IPS-18c (cell line): ENCODE measurements around the gene FN3KRP.

ENCODE experiments used
- H3K4me3 ChIP-seq: 2 replicates; pipeline ENCODE4 v1.7.0; 2013; ENCODE audit warnings: low read depth, mild to moderate bottlenecking, low read length, moderate library complexity; ENCODE audit not compliant: insufficient read depth
- H3K9me3 ChIP-seq: one replicate; pipeline ENCODE4 v1.6.1; 2013; ENCODE audit warnings: mild to moderate bottlenecking, low read length, moderate library complexity; ENCODE audit not compliant: control insufficient read depth, insufficient read depth

Gene FN3KRP

DNA sequence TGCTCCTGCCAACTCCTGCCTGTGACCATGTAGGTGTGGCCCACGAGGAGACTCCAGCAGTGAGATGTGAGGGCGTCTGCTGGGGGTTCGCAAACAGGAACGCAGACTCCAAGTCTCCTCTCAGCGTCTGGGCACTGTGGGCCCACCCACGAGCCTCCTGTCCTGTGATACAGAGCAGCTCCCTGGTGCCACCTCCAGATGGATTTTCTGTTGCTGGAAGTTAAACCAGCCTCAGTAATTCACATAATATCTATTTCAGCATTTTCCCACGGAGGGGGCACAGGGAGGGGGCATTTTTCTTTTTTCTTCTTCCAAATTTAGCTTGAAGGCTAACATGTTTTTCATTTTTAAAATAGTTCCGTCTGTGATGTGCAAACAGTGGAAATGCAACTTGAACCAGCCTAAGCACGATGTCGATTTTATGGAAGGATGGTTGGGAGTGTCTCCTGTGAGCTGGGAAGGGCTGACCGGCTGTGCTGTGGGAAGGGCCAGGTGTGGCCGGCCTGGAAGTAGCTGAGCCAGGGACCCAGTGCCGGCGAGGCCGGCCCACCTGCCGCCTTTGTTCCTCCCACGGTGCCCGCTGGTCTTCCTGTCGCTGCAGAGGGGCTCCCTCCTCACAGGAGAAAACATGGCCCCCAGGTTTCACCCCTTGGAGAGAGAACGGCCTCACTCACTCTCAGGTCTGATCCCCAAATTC lies 14.1 kb upstream of the FN3KRP start:
- no peak overlapping the region for H3K4me3 ChIP-seq
- no peaks in the 10 kb centered on the region for H3K9me3 ChIP-seq

DNA sequence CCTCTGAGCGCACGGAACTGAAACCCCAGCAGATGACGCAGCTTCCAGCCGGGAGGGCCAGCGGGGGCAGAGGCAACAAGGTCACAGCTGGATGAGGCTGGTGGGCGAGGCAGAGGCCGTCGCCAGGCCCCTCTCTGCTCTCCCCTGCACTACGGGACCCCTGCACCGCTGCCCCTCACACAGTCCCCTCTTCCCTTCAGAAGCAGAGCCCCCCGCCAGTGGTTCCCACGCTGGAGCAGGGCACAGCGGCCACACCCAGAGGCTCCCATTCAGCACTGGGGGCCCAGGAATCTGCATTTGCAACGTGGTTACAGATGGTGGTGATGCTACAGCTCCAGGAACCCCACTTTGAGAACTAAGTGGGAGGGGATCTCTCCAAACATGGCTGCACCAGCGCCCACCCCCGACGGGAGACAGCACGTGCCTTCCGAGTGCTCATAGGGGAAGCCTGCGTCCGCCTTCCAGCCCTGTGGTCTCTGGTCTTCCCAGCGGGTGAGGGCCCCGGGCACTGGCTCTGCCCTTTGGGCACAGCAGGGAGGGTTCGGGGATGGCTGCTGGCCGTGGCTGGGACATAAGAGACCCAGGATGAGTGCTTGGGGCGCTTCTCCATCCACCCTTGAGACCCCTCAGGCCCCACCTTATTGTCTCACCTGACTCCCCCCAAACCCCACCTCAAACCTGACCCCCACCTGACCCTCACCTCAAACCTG lies 13.3 kb upstream of the FN3KRP start:
- H3K9me3 ChIP-seq: no peaks in the 10 kb centered on the region

DNA sequence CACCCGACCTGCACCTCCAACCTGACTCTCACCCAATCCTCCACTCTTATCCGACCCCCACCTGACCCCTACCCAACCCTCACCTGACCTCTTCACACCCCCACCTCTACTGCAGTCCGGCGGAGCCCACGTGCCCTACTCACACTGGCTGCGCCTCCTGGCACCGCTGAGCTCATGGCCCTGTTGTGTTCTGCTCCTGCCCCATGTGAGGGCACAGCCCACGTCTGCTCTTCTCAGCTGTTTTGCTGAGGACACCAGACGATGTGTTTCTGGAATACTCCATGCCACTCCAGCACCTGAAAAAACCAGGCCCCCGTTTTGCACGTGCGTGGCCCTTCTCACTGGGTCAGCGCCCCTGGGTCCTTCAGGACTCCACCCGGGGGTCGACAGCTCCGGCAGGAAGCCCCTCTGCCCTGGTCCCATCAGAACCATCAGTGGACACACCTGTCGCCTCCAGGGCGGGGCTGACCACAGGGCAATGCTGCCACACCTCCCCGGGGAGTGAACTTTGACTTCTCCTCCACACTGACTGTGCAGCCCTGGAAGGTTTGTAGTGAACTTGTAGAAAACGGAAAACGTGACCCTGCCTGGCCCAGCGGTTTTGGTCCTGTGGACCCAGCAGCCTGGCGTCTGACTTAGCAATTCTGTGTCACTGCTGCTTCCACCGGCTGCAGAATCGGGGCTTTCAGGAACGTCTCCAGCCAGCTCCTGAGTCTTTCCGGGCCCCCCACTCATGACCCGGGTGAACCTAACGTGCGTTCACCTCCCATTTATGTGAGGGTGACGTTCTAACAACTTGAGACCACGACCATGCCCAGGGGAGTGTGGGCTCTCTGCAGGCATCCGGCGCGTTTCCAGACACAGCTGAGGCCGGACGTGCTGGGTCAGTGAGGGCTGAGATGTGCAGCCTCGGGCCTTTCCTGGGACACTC lies 12.3 kb upstream of the FN3KRP start:
- Histone ChIP-seq H3K9me3 (no peaks in the 10 kb centered on the region), H3K4me3 (no peak overlapping the region)

More for the DNA sequence above, 13.3 kb upstream of the FN3KRP start:
- no peak overlapping the region for H3K4me3 ChIP-seq

DNA sequence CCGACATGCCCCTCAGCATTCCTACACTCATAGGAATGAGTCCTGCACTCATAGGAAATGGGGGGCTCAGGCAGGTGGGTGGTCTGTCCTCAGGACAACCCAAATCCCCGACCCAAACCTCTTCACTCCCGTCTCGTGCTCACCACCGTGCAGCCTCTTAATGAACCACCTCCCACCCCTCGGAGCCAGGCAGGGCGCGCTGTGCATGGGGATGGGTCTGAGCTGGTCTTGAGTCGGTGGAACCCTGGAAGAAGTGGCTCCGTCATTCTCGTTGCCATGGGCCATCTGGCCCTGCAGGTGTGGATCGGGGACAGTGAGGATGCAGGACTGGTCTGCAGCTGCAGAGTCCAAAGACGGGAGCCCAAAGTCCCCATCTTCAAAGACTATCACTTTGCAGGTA lies 11.6 kb upstream of the FN3KRP start:
- no peaks in the 10 kb centered on the region for H3K9me3 ChIP-seq
- H3K4me3 ChIP-seq: no peak overlapping the region

DNA sequence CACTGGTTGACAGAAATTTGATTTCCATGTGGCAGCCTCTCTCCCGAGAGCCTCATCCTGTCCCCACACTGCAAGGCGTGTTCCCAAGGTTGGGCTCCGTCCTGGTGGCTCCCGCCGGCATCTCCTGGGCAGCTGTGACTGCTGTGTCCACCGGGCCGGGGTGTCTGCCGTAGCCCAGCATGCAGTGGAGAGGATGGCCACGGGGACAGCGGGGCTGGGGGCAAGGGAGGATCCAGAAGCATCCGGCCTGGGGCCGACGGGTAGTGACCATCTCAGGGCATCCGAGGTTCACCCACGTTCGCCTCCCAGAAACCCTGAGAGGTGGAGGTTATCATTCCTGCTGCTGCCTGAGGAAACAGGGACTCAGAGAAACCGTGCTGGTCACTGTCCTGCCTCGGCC lies 10.8 kb upstream of the FN3KRP start:
- no peaks in the 10 kb centered on the region for H3K9me3 ChIP-seq
- no peak overlapping the region for H3K4me3 ChIP-seq

DNA sequence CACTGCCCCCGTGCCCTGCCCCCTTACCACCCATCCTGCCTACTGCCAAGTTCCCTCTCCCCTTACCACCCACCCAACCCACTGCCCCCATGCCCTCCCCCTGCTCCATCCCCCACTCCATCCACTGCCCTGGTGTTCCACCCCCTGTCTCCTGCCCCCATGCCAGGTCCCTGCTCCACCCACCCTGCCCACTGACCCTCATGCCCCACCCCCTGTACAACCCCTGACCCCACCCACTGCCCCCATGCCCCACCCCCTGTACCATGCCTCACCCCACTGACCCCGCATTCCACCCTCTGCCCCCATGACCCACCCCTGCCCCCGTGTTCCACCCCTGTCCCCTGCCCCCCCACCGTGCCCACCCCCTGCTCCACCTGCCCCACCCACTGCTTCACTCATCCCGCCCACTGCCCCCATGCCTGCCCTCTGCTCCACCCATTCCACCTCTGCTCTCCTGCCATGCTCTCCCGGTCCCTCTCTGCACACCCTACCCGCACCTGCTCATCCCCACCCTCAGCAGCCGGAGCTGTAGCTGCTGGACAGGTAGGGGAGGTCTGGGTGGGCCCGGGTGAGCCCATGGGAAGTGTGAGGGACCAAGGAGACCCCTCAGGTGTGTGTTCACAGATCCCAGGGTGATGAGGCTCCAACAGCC lies 7.4 kb upstream of the FN3KRP start:
- H3K9me3 ChIP-seq: no peaks in the 10 kb centered on the region
- H3K4me3 ChIP-seq: no peak overlapping the region

DNA sequence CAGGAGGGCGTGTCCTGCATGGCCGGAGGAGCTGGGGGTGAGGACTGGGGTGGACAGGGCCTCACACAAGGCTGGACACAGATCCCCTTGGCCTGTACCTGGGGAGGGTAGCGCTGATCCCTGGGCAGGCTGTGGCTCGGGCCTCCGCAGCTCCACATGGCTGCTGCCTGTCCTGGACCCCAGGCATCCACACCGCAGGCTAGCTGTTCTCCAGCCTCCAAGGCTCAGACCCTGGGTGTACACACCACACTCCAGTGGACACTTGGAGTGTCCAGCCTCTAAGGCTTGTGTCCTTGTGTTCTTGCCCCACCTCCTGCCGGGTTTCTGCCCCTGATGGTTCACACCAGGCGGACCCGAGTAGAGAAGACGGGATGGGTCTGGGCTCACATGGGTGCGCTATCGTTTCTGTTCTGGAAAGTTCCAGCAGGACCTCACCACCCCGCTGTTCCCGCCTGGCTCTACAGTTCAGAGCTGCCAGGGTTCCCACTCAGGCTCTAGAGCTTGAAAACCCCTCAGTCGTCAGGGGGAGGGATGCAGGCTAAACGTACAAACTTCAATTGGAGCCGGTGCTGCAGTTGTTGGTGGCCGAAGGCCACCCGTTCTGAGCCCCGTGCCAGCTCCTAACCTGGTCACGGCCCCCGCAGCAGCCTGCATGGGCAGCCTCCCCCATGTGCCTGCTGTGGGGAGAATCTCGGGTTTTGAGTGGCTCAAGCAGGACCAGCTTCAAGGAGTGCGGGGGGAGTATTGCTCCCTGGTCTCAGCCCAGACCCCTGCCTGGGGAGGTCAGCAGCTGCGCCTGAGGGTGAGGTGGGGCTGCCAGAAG lies 6.6 kb upstream of the FN3KRP start:
- no peak overlapping the region for H3K4me3 ChIP-seq
- H3K9me3 ChIP-seq: no peaks in the 10 kb centered on the region

DNA sequence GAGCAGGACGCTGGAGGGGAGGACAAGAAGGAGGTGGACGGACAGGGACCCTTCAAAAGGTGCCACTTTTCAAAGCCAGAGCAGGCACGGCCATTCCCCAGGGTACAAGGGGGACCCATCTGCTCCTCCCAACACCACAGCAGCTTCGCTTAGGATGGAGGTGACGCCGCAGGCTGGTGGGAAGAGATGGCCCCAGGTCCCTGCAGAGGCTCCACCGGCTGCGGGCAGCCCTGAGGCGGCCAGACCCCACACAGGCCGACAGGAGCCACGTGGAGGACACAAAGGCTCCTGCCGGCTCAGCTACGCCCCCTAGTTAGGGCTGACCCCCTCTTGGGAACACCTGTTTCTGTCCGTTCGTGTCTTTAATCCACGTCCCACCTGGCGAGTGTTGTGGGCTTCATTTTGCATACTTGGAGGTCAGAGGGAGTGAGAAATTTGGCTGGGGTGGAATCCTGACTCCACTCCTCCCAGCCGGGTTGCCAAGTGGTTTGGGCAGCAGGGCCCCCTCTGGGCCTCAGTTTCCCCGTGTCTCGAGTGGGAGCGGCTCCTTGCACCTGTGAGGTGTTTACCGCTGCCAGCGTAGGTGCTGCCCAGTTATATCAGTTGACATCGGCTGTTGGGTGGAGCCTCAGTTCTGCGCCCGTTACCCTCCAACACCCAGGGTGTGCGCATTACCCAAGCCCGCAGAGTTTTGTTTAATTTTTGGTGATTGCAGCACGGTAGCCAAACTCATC lies 5.8 kb upstream of the FN3KRP start:
- Histone ChIP-seq H3K9me3 (no peaks in the 10 kb centered on the region), H3K4me3 (no peak overlapping the region)

DNA sequence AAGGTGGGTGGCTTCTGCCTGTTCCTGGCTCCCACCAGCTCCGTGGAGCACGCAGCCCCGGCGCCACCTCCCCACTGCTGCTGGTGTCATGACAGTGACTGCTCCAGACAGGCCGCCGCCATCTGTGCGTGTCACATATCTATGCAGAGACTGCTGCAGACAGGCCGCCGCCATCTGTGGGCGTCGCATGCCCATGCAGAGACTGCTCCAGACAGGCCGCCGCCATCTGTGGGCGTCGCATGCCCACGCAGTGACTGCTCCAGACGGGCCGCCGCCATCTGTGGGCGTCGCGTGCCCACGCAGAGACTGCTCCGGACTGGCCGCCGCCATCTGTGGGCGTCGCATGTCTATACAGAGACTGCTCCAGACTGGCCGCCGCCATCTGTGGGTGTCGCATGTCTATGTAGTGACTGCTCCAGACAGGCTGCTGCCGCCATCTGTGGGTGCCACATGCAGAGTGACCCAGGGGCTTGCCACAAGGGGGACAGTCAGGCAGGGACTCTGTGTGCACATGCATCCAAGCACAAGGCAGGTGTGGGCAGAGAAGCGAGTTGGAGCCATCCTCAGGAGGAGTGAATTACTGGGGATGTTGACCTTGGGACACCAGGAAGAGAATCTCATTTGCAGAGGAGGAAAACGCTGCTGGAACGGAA lies 3.3 kb upstream of the FN3KRP start:
- Histone ChIP-seq H3K4me3 (no peak overlapping the region), H3K9me3 (no peaks in the 10 kb centered on the region)

DNA sequence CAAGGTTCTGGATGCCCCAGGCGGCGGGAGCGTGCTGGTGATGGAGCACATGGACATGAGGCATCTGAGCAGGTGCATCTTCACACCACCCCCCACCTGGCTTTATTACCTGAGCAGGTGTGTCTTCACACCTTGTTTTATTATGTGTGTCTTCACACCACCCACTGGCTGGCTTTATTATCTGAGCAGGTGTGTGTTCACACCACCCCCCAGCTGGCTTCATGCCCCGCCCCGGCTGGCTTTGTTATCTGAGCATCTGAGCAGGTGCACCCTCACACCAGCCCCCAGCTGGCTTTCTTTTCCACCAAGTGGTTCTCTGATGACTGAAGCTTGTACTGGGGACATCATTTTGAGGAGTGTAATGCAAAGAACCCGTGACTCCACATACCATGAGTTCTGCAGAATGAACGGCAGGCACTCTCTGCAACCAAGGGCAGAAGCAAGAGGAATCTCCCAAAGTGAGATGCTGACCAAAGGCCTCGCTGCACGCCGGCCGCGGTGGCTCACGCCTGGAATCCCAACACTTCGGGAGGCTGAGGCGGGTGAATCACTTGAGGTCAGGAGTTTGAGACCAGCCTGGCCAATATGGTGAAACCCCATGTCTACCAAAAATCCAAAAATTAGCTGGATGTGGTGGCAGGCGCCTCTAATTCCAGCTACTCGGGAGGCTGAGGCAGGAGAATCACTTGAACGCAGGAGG lies 2.6 kb downstream of the FN3KRP start:
- H3K9me3 ChIP-seq: no peaks in the 10 kb centered on the region
- no peak overlapping the region for H3K4me3 ChIP-seq

DNA sequence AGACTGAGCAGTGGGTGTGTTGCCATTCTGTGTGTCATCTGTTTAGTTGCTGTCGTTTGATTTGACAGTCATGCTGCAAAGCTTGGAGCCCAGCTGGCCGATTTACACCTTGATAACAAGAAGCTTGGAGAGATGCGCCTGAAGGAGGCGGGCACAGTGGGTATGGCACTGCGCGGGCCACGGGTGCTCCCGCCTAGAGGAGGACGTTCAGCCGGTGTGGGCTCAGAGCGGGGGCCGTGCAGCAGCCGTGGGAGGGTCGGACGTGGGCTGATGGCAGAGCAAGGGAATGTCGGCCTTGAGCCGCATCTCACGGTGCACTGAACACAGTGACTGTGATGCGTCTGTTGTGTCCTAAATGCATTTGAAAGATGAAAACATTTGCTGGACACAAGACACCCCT lies 3.7 kb downstream of the FN3KRP start:
- no peak overlapping the region for H3K4me3 ChIP-seq
- H3K9me3 ChIP-seq: no peaks in the 10 kb centered on the region

DNA sequence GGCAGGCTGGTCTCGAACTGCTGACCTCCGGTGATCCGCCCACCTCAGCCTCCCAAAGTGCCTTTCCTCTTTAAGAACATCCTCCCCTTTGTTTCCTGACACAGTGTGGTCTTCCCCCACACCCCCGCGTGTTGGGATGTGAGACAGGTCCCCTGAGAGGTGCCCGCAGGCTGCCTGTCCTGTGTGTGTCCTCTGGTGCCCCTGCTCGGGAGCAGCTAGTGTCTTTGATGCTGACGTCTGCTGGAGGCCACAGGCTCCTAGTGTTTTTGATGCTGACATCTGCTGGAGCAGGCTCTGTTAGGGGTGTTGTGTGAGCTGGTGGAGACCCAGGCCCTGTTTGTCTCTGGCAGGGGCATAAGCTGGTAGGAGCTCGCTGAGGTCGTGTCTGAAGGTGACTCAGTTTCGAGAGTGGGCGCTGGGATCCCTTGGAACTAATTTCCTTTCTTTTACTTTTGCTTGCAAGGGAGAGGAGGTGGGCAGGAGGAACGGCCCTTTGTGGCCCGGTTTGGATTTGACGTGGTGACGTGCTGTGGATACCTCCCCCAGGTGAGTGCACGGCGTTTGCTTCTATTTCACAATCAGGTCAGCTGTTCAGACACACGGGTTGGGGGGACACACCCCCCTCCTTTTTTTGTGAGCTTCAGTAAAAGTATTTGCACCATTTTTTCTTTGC lies 6.0 kb downstream of the FN3KRP start:
- H3K4me3 ChIP-seq: no peak overlapping the region

DNA sequence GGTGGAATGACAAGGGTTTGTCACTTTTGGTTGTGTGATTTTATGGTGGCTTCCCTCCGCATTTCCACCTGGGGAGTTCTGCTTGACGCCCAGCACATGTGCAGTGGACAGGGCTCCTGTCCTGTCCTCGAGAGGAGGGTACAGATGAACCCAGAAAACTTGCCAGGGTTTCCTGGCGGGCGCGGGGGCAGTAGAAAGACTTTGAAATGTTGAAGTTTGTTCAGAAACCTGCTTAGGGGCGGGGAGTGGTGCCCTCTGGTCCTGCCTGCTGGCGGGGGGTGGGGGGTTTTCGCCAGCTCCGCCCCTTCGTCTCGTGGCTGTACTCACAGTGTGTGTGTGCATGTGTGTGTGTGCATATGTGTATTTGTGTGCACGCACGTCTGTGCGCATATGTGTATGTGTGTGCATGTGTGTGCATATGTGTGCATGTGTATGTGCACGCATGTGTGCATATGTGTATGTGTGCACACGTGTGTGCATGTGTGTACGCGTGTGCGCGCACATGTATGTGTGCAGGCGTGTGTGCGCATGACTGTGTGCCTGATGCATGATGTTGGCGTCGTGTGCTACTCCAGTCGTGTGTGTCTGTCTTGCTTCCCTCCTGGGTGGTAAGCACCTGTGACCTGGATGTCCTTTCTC lies 6.8 kb downstream of the FN3KRP start:
- peaks cover 2% of the 10 kb centered on the region for H3K9me3 ChIP-seq
- no peak overlapping the region for H3K4me3 ChIP-seq

More for the DNA sequence above, 6.0 kb downstream of the FN3KRP start:
- H3K9me3 ChIP-seq: no peaks in the 10 kb centered on the region

DNA sequence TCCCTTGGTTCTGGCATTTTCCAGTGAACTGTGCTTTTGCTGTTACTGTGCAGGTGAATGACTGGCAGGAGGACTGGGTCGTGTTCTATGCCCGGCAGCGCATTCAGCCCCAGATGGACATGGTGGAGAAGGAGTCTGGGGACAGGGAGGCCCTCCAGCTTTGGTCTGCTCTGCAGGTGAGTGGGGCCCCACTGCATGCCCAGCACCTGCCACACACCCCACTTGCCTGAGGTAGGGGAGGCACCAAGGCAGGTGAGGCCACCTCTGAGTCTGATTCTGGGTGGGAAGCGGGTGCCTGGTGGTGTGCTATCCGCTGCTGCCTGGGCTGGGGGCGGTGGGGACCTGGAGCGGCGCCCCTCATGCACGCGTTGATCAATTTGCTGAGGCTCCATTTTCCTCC lies 9.9 kb downstream of the FN3KRP start:
- H3K4me3 ChIP-seq: no peak overlapping the region
- H3K9me3 ChIP-seq: peaks cover 2% of the 10 kb centered on the region
